Nephron progenitor cell (in vitro differentiated cells): ENCODE measurements around the gene PHF21B.
"Not testable (repeated sequence)": the region's sequence is repeated elsewhere in the genome, so short reads cannot be mapped to it uniquely, and the experiment has no call there.

Experiments
- DNase-seq: peaks from one replicate; pipeline ENCODE4 v3.0.0; 2021
- H3K27ac Mint-ChIP-seq: 2 replicates; pipeline ENCODE4 v1.8.0; 2021; ENCODE audit warnings: mild to moderate bottlenecking, moderate library complexity, mixed read lengths
- H3K27me3 Mint-ChIP-seq: 2 replicates; pipeline ENCODE4 v1.8.0; 2021; ENCODE audit warnings: mild to moderate bottlenecking, low read depth, mixed read lengths; ENCODE audit not compliant: poor library complexity
- H3K36me3 Mint-ChIP-seq: 2 replicates; pipeline ENCODE4 v1.8.0; 2021; ENCODE audit warnings: low read depth, mixed read lengths
- H3K4me1 Mint-ChIP-seq: 2 replicates; pipeline ENCODE4 v1.8.0; 2021; ENCODE audit warnings: mixed read lengths
- H3K4me3 Mint-ChIP-seq: 2 replicates; pipeline ENCODE4 v1.8.0; 2021; ENCODE audit warnings: mild to moderate bottlenecking, moderate library complexity, mixed read lengths
- H3K9me3 Mint-ChIP-seq: 2 replicates; pipeline ENCODE4 v1.8.0; 2021; ENCODE audit warnings: mild to moderate bottlenecking, moderate library complexity, mixed read lengths
- TF ChIP-seq, protein P1 (sequence below): fragments of 200-600 bp; sonication (generic); IDR thresholded peaks from 2 replicates; pipeline ENCODE4 v1.5.0; 2021; ENCODE audit warnings: antibody characterized with exemption

PHF21B gene

DNA sequence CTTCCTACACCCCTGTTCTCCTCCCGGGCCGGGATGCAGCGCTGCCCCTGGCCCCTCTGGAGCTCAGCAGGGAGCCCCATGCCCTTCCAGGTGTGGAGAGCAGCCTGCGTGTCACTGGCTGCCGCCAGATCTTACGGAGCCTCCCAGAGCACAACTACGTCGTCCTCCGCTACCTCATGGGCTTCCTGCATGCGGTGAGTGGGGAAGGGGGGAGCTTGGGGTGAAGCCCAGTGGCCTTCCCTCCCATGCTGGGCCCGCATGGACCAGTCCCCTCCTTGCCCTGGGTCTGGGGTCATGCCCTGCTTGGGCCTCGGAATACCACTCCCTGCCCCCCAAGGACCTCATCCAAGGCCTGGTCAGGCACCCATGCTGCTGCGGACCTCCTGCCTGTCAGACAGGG lies 150.2 kb downstream of the PHF21B start:
- H3K36me3 Mint-ChIP-seq, result peaks cover 42% of the 10 kb centered on the region
- no peaks in the 10 kb centered on the region for H3K27me3 Mint-ChIP-seq
- TF ChIP-seq, protein P1, sequence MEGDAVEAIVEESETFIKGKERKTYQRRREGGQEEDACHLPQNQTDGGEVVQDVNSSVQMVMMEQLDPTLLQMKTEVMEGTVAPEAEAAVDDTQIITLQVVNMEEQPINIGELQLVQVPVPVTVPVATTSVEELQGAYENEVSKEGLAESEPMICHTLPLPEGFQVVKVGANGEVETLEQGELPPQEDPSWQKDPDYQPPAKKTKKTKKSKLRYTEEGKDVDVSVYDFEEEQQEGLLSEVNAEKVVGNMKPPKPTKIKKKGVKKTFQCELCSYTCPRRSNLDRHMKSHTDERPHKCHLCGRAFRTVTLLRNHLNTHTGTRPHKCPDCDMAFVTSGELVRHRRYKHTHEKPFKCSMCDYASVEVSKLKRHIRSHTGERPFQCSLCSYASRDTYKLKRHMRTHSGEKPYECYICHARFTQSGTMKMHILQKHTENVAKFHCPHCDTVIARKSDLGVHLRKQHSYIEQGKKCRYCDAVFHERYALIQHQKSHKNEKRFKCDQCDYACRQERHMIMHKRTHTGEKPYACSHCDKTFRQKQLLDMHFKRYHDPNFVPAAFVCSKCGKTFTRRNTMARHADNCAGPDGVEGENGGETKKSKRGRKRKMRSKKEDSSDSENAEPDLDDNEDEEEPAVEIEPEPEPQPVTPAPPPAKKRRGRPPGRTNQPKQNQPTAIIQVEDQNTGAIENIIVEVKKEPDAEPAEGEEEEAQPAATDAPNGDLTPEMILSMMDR, result no peak
- H3K9me3 Mint-ChIP-seq, result peaks cover 12% of the 10 kb centered on the region
- no peak for DNase-seq
- H3K27ac Mint-ChIP-seq, result no peak overlapping the region
- H3K4me3 Mint-ChIP-seq, result no peak overlapping the region
- peaks cover 13% of the 10 kb centered on the region for H3K4me1 Mint-ChIP-seq

DNA sequence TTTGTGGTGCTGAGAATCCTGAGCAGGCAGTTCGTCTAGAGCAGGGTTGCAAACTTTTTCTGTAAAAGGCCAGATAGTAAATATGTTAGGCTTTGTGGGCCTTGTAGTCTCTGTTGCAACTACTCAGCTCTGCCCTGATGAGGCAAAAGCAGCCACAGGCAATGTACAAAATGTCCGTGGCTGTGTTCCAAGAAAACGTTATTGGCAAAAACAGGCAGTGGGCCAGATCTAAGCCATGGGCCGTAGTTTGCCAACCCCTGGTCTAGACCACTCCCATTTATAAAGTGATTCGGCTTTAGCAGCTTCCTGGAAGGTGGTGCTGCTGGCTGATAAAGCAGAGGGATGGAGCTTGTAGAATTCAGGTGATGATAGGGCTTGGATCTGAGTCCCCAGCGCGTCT lies 151.0 kb downstream of the PHF21B start:
- Mint-ChIP-seq H3K27ac (peak overlapping the region; percentile 64), H3K4me1 (peaks cover 13% of the 10 kb centered on the region), H3K36me3 (peaks cover 34% of the 10 kb centered on the region), H3K9me3 (peaks cover 12% of the 10 kb centered on the region)
- not testable (repeated sequence) for H3K4me3 Mint-ChIP-seq, DNase-seq, H3K27me3 Mint-ChIP-seq

DNA sequence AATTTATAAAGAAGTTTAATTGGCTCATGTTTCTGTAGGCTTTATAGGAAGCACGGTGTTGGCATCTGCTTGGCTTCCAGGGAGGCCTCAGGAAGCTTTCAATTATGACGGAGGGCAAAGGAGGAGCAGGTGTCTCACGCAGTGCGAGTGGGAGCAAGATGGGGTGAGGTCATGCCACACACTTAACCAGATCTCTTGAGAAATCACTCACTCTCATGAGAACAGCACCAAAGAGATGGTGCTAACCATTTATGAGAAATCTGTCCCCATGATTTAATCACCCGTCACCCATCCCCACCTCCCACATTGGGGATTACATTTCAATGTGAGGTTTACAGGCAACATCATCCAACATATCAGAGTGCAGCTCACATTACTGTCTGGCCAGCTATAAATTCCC lies 153.9 kb downstream of the PHF21B start:
- peaks cover 12% of the 10 kb centered on the region for H3K9me3 Mint-ChIP-seq
- H3K36me3 Mint-ChIP-seq, result peaks cover 29% of the 10 kb centered on the region
- H3K27ac Mint-ChIP-seq, result no peak overlapping the region
- TF ChIP-seq, protein P1, result no peak
- no peaks in the 10 kb centered on the region for H3K27me3 Mint-ChIP-seq
- no peak overlapping the region for H3K4me3 Mint-ChIP-seq
- no peak for DNase-seq
- H3K4me1 Mint-ChIP-seq, result peaks cover 27% of the 10 kb centered on the region

DNA sequence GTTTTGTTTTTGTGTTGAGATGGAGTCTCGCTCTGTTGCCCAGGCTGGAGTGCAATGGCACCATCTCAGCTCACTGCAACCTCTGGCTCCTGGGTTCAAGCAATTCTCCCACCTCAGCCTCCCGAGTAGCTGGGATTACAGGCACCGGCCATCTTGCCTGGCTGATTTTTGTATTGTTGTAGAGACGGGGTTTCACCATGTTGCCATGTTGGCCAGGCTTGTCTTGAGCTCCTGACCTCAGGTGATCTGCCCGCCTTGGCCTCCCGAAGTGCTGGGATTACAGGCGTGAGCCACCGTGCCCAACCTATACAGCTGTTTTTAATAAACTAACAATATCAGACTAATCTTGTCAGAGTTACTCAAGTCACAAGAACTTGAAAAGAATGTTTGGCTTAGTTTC lies 155.2 kb downstream of the PHF21B start:
- H3K27ac Mint-ChIP-seq, DNase-seq, H3K27me3 Mint-ChIP-seq, H3K4me3 Mint-ChIP-seq: not testable (repeated sequence)
- Mint-ChIP-seq H3K4me1 (peaks cover 23% of the 10 kb centered on the region), H3K36me3 (peaks cover 29% of the 10 kb centered on the region), H3K9me3 (peaks cover 12% of the 10 kb centered on the region)

DNA sequence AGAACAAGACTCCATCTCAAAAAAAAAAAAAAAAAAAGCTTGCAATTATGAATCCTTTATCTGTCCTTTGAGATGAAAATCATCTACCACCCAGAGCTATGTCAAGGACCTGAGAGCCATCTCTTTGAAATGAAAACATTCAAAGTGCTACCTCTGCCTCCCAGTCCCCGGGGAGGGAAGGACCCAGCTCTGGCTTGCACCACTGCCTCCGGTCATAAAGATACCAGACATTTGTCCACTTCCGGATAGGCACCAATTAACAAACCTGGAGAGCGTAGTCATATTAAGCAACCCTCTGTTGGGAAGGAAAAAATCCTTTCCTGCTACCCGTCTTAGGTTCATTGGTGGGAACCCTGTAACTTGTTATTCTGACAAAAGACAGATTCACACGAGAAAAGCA lies 158.9 kb downstream of the PHF21B start:
- Mint-ChIP-seq H3K27ac (no peak overlapping the region), H3K4me3 (no peak overlapping the region), H3K4me1 (peaks cover 33% of the 10 kb centered on the region), H3K27me3 (no peaks in the 10 kb centered on the region), H3K36me3 (peaks cover 12% of the 10 kb centered on the region), H3K9me3 (peaks cover 12% of the 10 kb centered on the region)
- TF ChIP-seq, protein P1, result no peak
- no peak for DNase-seq

DNA sequence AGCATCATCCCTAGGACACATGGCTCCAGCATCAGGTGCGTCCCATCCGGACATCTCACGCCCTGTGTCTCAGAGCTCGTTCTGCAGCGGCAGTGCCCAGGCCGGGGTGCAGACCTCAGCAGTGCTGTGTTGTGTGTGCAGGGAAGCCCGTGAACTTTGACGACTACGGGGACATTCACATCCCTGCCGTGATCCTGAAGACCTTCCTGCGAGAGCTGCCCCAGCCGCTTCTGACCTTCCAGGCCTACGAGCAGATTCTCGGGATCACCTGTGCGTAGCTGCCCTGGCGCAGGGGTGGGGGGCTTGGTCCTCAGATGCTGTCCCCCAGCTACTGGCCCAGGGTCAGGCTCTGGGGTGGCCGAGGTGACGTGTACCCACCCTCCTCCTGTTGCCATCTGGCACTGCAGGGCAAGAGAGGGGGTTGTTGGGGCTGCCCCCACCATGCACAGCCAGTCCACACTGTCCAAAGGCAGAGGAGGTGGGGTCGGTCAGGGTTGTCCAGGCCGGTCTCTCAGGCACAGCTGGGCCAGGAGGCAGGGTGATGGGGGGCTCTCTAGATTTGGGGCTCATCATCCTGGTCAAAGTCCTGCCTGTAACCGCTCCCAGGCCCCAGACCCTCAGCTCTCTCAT lies 160.9 kb downstream of the PHF21B start:
- Mint-ChIP-seq H3K36me3 (peaks cover 5% of the 10 kb centered on the region), H3K4me3 (no peak overlapping the region), H3K27ac (no peak overlapping the region), H3K9me3 (peaks cover 13% of the 10 kb centered on the region), H3K27me3 (peaks cover 3% of the 10 kb centered on the region), H3K4me1 (peaks cover 33% of the 10 kb centered on the region)
- TF ChIP-seq, protein P1, result no peak
- no peak for DNase-seq

DNA sequence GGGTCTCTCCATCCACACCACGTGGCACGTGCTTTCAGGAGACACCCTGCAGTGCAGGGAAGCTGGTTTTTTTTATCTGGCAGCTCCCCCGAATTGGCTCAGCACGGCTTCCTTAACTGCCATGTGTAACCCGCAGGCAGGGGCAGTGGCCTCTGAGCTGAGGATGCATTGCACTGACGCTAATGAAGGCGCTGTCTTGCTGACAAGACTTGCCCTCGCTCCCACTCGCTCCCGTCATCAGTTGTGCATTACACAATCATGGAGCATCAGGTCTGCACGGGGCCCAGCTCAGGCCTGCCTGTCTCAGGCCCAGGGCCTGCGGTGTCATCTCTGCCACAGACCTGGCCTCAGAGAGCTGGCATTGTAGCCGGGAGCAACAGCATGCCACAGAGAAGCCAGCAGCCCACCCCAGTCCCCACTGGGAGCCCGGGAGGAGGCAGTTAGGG lies 161.5 kb downstream of the PHF21B start:
- TF ChIP-seq, protein P1, result no peak
- Mint-ChIP-seq H3K9me3 (peaks cover 16% of the 10 kb centered on the region), H3K36me3 (peaks cover 4% of the 10 kb centered on the region), H3K4me3 (no peak overlapping the region), H3K27ac (no peak overlapping the region), H3K27me3 (peaks cover 3% of the 10 kb centered on the region), H3K4me1 (peaks cover 32% of the 10 kb centered on the region)
- no peak for DNase-seq
